Stomach smooth muscle (tissue), 2 donors: ENCODE data around the gene SLMAP.
A peak's percentile ranks its signal among the peaks of the same experiment; 100 is the strongest.
"Not testable (repeated sequence)": the region's sequence is repeated elsewhere in the genome, so short reads cannot be mapped to it uniquely, and the experiment has no call there.

Source experiments
- H3K27ac ChIP-seq: one replicate; pipeline ENCODE4 v1.7.0; 2013; ENCODE audit warnings: mild to moderate bottlenecking, low read length, inconsistent platforms
- H3K27me3 ChIP-seq, 2 donors: one replicate each; pipeline ENCODE4 v1.7.0; 2013; ENCODE audit warnings: low read length in 2 of 2; ENCODE audit not compliant: insufficient read depth in 2 of 2, control insufficient read depth in 1 of 2
- H3K36me3 ChIP-seq, 2 donors: one replicate each; pipeline ENCODE4 v1.7.0; 2013; ENCODE audit warnings: low read length in 2 of 2; ENCODE audit not compliant: control insufficient read depth in 2 of 2, insufficient read depth in 2 of 2
- H3K4me1 ChIP-seq: one replicate; pipeline ENCODE4 v1.7.0; 2013; ENCODE audit warnings: low read length; ENCODE audit not compliant: control insufficient read depth, insufficient read depth
- H3K4me3 ChIP-seq, 2 donors: one replicate each; pipeline ENCODE4 v1.7.0; 2013; ENCODE audit warnings: low read length in 2 of 2
- H3K9ac ChIP-seq, 2 donors: one replicate each; pipeline ENCODE4 v1.7.0; 2013; ENCODE audit warnings: low read length in 2 of 2, mild to moderate bottlenecking in 1 of 2
- H3K9me3 ChIP-seq, 2 donors: one replicate each; pipeline ENCODE4 v1.7.0; 2013; ENCODE audit warnings: low read length in 2 of 2; ENCODE audit not compliant: control insufficient read depth in 2 of 2
- donor health status: healthy.
- donor health status: Pancreatic carcinoma.

Gene SLMAP

DNA sequence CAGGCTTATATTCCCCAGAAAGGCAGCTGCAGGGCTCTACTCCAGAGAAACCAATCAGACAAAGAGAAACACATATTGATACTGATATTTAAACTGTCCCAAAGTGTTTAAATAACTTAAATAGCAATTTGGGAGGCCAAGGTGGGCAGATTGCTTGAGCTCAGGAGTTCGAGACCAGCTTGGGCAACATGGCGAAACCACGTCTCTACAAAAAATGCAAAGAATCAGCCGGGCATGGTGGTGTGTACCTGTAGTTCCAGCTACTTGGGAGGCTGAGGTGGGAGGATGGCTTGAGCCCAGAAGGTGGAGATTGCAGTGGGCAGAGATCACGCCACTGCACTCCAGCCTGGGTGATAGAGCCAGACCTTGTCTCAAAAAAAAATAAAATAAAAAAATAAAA is 128.3 kb downstream of the SLMAP start:
- not testable (repeated sequence) for H3K4me3 ChIP-seq, H3K9ac ChIP-seq, H3K27ac ChIP-seq, H3K4me1 ChIP-seq, H3K36me3 ChIP-seq, H3K9me3 ChIP-seq, H3K27me3 ChIP-seq

DNA sequence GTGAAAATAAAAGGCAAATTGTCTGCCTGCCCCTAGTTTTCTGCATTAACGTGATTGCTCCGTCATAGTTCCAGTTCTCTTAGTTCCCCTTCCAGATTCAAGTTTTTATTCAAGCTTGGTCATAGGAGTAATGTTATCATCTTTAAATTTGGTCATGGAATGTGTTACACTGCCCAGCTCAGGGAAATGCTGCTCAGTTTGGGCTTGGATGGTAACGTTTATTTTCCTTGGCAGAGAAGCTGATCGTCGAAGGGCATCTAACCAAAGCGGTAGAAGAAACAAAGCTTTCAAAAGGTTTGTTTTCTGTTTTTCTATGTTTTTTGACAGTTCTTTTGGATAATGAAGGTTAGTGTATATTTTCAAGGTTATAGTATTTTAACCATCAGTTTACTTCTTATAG is 133.7 kb downstream of the SLMAP start:
- H3K36me3 ChIP-seq = peaks cover 0 to 5% of the 10 kb centered on the region in 2 donors
- peak overlapping the region; percentile 94 to 99 for H3K9ac ChIP-seq
- H3K27ac ChIP-seq = peak overlapping the region; percentile 85
- H3K4me3 ChIP-seq = peak overlapping the region; percentile 71 to 87
- H3K9me3 ChIP-seq = no peaks in the 10 kb centered on the region
- no peaks in the 10 kb centered on the region for H3K4me1 ChIP-seq
- no peaks in the 10 kb centered on the region for H3K27me3 ChIP-seq

DNA sequence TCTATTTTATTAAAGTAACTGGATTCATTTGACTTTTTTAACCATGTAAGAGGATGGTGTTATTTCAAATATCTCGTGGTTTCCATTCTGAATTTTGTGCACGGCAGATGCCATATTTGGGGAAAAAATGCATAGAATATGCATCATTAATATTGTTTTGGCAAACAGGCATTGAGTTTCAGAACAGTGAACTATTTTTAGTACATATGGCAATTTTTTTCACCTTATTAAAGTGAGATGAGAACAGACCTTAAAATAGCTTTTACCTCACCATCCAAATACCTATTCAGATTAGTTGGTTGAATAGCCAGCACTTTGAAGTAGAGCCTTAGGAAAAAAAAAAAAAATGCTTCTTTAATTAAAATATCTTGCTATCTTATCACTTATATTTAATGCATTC is 134.8 kb downstream of the SLMAP start:
- Histone ChIP-seq H3K36me3 (peaks cover 0 to 5% of the 10 kb centered on the region in 2 donors), H3K27me3 (no peaks in the 10 kb centered on the region), H3K4me1 (peaks cover 4% of the 10 kb centered on the region), H3K4me3 (peak overlapping the region; percentile 71 to 87), H3K9ac (peak overlapping the region; percentile 94 to 99), H3K27ac (peak overlapping the region; percentile 85), H3K9me3 (no peaks in the 10 kb centered on the region)

DNA sequence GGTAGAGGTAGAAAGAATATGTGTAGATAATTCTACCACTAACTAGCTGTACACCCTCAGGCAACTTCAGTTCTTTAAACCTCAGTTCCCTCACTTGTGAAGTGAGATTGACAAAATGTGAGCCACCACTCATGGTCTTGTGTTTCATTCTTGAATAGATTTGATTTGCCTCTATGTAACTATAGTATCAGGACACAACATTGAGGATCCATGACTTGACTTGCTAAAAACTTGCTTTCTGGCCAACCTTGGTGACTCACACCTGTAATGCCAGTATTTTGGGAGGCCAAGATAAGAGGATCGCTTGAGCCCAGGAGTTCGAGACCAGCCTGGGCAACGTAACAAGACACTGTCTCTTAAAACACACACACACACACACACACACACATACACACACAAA is 136.3 kb downstream of the SLMAP start:
- Histone ChIP-seq H3K27me3 (no peaks in the 10 kb centered on the region), H3K4me3 (peak overlapping the region; percentile 60 to 71), H3K27ac (peak overlapping the region; percentile 58), H3K9ac (peak overlapping the region in 1 of 2 donors; percentile 14), H3K36me3 (peaks cover 0 to 5% of the 10 kb centered on the region in 2 donors), H3K9me3 (no peaks in the 10 kb centered on the region), H3K4me1 (peaks cover 8% of the 10 kb centered on the region)

- Histone ChIP-seq H3K4me3 (peak overlapping the region; percentile 60 to 71), H3K4me1 (peaks cover 8% of the 10 kb centered on the region), H3K9me3 (no peaks in the 10 kb centered on the region), H3K9ac (peak overlapping the region in 1 of 2 donors; percentile 16), H3K36me3 (peaks cover 0 to 5% of the 10 kb centered on the region in 2 donors), H3K27ac (peak overlapping the region; percentile 58), H3K27me3 (no peaks in the 10 kb centered on the region)
These were observed 137.0 kb downstream of the SLMAP start for GRCh38 chr3:57893156-57893555.

DNA sequence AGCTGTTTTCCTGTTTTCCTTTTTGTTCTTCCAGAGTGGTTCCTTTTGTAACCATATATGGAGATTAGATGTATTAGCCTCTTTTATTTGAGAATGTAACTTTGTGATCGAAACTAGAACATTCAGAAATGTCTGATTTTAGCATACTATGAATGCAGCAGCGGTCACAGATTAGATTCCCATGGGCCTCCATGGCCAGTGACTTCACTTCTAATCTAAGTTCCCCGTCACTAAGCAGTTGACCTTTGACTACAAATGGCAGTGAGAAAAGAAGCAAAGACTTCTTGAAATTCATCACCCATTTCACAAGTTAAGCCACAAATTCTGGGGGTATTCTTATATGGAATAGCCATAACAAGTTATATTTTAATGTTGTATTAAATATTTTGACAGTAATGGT is 137.6 kb downstream of the SLMAP start:
- H3K9me3 ChIP-seq = no peaks in the 10 kb centered on the region
- H3K27ac ChIP-seq = peak overlapping the region; percentile 58
- H3K4me3 ChIP-seq = peak overlapping the region; percentile 60 to 71
- H3K4me1 ChIP-seq = peaks cover 8% of the 10 kb centered on the region
- H3K9ac ChIP-seq = peak overlapping the region in 1 of 2 donors; percentile 16
- H3K36me3 ChIP-seq = peaks cover 0 to 9% of the 10 kb centered on the region in 2 donors
- no peaks in the 10 kb centered on the region for H3K27me3 ChIP-seq

DNA sequence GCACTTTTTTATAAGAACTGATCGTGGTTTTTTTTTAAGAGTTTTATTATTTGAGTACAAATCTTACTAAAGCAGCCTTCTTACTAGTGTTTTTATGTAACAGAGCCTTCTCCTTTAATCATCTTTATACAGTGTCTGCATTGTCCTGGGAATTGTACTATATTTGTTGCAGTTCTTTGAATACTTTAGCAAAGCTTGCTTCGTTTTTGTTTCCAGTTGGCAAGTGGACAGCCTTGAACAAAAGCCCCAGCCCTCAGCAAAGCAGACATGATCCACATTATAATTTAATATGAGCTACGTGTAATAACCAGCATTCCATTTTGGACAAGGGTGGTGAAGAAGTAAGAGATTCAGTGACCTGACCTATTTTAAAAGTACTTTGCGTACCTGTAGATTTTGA is 139.9 kb downstream of the SLMAP start:
- no peak overlapping the region for H3K9ac ChIP-seq
- H3K9me3 ChIP-seq = no peaks in the 10 kb centered on the region
- H3K4me3 ChIP-seq = peak overlapping the region in 1 of 2 donors; percentile 59
- H3K27ac ChIP-seq = peak overlapping the region; percentile 56
- H3K36me3 ChIP-seq = peaks cover 5 to 21% of the 10 kb centered on the region in 2 donors
- H3K4me1 ChIP-seq = peaks cover 8% of the 10 kb centered on the region
- no peaks in the 10 kb centered on the region for H3K27me3 ChIP-seq

DNA sequence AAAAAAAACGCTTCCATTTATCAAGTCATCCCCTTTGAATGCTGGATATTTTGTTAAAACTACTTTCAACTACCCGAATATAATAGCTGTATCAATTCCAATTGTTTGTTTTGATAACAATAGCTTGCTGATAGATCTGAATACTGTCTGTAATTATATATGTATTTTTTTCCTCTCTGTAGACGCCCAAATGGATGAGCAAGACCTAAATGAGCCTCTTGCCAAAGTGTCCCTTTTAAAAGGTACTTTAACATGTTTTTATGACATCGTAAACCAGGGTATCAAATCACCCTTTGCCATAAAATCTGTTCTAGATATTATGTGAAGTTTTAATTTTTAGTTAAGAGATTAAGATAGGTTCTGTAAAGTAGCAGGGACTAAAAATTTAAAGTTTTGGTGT is 140.6 kb downstream of the SLMAP start:
- H3K27me3 ChIP-seq = no peaks in the 10 kb centered on the region
- H3K27ac ChIP-seq = peak overlapping the region; percentile 56
- peak overlapping the region in 1 of 2 donors; percentile 34 for H3K9ac ChIP-seq
- H3K36me3 ChIP-seq = peaks cover 5 to 25% of the 10 kb centered on the region in 2 donors
- H3K9me3 ChIP-seq = no peaks in the 10 kb centered on the region
- peaks cover 8% of the 10 kb centered on the region for H3K4me1 ChIP-seq
- H3K4me3 ChIP-seq = peak overlapping the region in 1 of 2 donors; percentile 20

GRCh38 chr3:57900786-57901185 is 144.7 kb downstream of the SLMAP start:
- H3K9ac ChIP-seq = peak overlapping the region in 1 of 2 donors; percentile 7
- peaks cover 10% of the 10 kb centered on the region for H3K4me1 ChIP-seq
- H3K27ac ChIP-seq = peak overlapping the region; percentile 1
- no peaks in the 10 kb centered on the region for H3K9me3 ChIP-seq
- no peaks in the 10 kb centered on the region for H3K27me3 ChIP-seq
- H3K4me3 ChIP-seq = peak overlapping the region; percentile 7 to 23
- peaks cover 5 to 31% of the 10 kb centered on the region in 2 donors for H3K36me3 ChIP-seq

DNA sequence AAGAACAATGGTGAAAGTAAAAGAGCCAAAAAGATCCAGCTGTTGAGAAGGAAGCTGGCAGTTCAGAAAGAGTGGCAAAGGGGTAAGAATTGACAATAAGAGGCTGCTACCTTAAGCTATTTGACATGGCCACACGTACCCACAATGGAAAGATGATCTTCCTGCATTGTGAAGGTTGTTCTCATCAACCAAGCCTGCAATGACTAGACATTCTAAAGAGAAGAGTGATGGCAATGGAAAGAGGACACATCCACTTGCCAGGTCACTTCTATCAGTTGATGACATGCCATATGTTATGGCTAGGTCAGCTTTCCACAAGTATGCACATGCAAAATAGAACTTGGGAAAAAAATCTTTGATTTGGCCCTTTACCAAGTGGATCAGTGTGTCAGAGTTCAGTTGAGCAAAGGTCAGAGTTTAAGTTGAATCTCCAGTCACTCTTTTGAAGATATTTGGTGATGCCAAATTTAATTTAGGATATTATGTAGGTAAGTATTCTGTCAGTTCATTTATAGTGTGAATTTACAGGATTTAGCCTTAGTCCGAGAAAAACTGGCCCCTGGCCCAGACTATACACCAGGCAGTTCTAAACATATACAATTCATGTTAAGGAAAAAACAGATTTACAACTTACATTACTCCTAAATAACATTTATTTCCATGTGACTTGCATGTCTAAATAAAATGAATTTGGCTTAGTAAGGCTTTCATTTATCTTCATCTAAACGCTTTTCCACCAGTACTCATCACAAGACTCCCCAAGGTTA is 147.2 kb downstream of the SLMAP start:
- H3K9ac ChIP-seq = no peak overlapping the region
- no peaks in the 10 kb centered on the region for H3K27me3 ChIP-seq
- no peak overlapping the region for H3K27ac ChIP-seq
- peak overlapping the region in 1 of 2 donors; percentile 20 for H3K4me3 ChIP-seq
- H3K36me3 ChIP-seq = peaks cover 7 to 38% of the 10 kb centered on the region in 2 donors
- no peaks in the 10 kb centered on the region for H3K9me3 ChIP-seq
- peaks cover 5% of the 10 kb centered on the region for H3K4me1 ChIP-seq

- Histone ChIP-seq H3K36me3 (peaks cover 16 to 54% of the 10 kb centered on the region in 2 donors), H3K9ac (peak overlapping the region in 1 of 2 donors; percentile 26), H3K9me3 (no peaks in the 10 kb centered on the region), H3K27ac (no peak overlapping the region), H3K4me3 (no peak overlapping the region), H3K27me3 (no peaks in the 10 kb centered on the region), H3K4me1 (no peaks in the 10 kb centered on the region)
These were observed 154.9 kb downstream of the SLMAP start for GRCh38 chr3:57910990-57911389.
